HG03521 (cell line): ENCODE results near the gene OR52E5.

Source experiments
- ATAC-seq: cut with Tn5 transposase; IDR thresholded peaks from one replicate; pipeline ENCODE4 v1.9.1; 2021; ENCODE audit warnings: mild to moderate bottlenecking, moderate library complexity; ENCODE audit not compliant: unreplicated experiment

OR52E5 gene

GRCh38 chr11:5892908-5893307 lies at the start of gene OR52E5:
TSS of gene OR52E5 (plus strand) at chr11:5893208. CDS start at chr11:5900777, 7,569 bp downstream.
- no peak for ATAC-seq

- no peak for ATAC-seq
Observed at GRCh38 chr11:5846701-5847100, 46.3 kb upstream of the OR52E5 start.

DNA sequence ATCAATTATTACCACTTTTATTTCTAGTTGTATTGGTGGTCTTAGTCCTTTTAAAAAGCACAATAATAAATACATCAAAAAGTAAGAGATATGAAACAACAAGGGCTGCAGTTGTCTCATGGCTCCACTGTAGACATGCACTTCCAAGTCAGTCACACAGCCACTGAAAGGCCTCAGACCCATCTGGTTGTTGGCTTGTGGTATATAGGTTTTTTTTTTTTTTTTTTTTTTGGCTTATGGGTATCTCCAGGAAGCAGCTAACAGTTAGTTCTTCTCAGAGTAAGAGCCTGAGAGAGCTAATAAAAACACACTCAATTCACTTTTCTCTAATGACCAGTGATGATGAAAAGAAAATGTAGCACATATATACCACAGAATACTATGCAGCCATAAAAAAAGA lies 45.3 kb upstream of the OR52E5 start:
- no peak for ATAC-seq

DNA sequence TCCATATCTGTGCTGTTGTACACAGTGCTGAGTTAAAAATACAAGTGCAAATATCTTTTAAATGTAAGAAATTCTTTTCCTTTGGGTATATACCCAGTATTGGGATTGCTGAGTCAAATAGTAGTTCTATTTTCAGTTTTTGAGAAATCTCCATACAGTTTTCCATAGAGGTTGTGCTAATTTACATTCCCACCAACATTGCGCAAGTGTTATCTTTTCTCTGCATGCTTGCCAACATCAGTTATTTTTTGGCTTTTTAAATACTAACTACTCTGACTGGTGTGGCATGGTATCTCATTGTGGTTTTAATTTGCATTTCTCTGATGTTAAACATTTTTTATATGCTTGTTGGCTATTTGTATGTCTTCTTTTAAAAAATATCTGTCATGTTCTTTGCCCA lies 42.0 kb upstream of the OR52E5 start:
- no peak for ATAC-seq

GRCh38 chr11:5857590-5857989 lies 35.4 kb upstream of the OR52E5 start, which contains the start of gene OR52E8:
TSS of gene OR52E8 (minus strand) at chr11:5857690. CDS start at chr11:5857690, 0 bp downstream.
- no peak for ATAC-seq

DNA sequence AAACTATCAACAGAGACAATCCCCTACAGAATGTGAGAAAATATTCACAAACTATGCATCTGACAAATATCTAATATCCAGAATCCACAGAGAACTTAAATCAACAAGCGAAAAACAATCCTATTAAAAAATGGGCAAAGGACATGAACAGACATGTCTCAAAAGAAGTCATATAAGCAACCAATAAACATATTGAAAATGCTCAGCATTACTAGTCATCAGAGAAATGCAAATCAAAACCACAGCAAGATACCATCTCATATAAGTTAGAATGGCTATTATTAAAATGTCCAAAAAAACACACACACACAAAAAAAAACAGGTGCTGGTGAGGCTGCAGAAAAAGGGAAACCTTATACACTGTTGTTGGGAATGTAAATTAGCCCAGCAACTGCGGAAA lies 27.2 kb upstream of the OR52E5 start:
- no peak for ATAC-seq

- ATAC-seq: no peak
Observed at GRCh38 chr11:5878564-5878963, 14.4 kb upstream of the OR52E5 start.

DNA sequence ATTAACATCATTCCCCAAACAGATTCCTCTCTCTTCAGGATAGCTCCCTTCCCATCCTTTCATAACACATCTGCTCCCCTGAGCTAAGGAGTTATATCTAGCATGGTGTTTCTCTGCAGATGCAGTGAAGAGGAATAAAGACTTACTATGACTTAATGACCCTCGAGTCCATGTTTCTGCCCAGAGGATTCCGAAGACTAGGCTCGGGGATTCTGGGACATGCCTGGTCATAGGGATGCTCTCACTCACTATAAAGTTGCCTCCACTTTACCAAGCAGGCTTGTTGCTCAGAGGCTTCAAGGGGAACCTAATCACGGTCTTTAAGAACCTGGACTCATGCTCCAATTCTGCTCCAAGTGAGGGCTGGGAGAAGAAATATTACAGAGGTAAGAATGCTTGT lies 12.7 kb upstream of the OR52E5 start, which contains the start of gene OR52E4:
Gene OR52E4, plus strand, starts transcription at position 301 of the 400 bp plus-strand sequence. CDS start 3,664 bp downstream, outside the sequence.
- no peak for ATAC-seq

GRCh38 chr11:5881756-5882155 lies 11.3 kb upstream of the OR52E5 start:
- no peak for ATAC-seq

GRCh38 chr11:5887172-5887571 lies 5.8 kb upstream of the OR52E5 start:
- ATAC-seq: no peak

GRCh38 chr11:5887661-5888060 lies 5.3 kb upstream of the OR52E5 start:
- ATAC-seq: no peak

GRCh38 chr11:5891216-5891800 lies 1.7 kb upstream of the OR52E5 start:
- ATAC-seq: no peak

GRCh38 chr11:5899534-5899933 lies 6.5 kb downstream of the OR52E5 start:
- ATAC-seq: no peak

DNA sequence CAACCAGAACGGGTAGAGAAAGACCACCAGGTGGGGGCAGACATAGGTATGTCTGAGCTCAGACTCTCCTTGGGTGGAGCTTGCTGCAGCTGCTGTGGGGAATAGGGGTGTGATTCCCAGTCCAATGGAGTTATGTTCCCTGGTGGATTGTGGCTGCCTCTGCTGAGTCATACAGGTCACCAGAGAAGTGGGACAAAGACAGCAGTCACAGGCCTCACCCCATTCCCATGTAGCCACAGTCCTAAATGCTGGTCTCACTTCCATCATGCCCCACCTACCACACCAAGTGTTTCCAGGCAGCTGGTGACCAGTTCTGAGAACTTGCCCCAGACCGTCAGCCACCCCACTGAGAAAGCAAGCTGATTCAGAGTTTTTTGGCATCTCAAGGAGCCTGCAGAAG lies 17.5 kb downstream of the OR52E5 start:
- no peak for ATAC-seq

- peak; percentile 48 for ATAC-seq
Observed at GRCh38 chr11:5922749-5923426, 29.9 kb downstream of the OR52E5 start.

DNA sequence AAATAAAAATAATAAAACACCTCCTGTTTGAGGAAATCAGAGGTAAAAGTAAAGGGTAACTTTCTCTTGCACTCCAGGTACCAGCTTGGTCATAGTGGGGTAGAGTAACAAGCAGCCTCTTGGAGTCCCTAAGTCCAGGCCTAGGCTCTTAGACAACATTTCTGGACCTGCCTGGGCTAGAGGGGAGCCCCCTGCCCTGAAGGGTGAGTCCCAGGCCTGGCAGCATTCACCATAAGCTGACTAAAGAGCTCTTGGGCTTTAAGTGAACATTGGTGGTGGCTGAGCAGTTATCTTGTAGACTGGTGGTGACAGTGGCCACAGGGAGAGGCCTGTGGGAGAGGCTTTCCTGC lies 30.4 kb downstream of the OR52E5 start:
- no peak for ATAC-seq

GRCh38 chr11:5923794-5924193 lies 30.8 kb downstream of the OR52E5 start:
- ATAC-seq: no peak

GRCh38 chr11:5928271-5928670 lies 35.3 kb downstream of the OR52E5 start:
- ATAC-seq: no peak

- no peak for ATAC-seq
Observed at GRCh38 chr11:5928811-5929210, 35.8 kb downstream of the OR52E5 start.

DNA sequence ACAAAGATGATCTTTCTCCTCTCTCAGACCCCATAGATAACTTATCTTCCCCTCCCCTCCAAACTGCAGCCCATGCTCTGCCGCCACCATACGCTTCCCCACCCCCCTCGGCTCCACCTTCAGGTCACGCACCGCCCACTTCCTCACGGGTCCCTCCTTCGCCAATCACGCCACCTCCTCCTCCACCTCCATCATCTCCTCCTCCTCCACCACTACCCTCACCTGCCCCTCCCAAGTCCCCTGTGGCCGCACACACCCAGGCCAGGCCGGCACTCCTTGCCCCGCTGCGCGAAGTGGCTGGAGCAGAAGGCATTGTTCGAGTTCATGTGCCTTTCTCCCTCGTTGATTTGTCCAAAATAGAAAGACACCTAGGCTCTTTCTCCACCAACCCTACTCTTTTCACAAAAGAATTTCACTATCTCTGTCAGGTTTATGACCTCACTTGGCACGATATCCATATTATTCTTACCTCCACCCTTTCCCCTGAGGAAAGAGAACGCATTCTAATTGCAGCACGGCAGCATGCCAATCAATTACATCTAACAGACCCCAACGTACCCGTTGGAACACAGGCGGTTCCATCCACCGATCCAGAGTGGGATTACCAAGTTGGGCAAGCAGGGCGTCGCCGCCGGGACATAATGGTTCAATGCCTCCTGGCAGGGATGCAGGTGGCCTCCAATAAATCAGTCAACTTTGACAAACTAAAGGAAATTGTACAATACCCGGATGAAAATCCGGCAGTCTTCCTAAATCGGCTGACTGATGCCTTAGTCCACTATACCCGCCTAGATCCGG lies 36.8 kb downstream of the OR52E5 start:
- ATAC-seq: no peak

DNA sequence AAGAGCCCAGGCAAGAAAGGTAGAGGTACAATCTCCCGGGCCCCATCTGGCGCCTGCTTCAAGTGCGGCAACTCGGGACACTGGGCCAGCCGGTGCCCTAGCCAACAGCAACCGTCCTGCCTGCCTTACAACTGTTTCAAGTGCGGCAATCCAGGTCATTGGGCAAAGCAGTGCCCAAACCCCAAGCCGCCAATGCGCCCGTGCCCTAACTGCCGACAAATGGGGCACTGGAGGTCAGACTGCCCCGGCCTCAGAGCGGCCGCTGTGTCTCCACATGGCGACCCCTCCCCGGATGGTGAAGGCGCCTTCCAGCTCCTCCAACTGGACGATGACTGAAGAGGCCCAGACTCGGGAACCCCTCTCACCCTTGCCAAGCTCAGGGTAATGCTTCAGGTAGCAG lies 37.6 kb downstream of the OR52E5 start:
- no peak for ATAC-seq

DNA sequence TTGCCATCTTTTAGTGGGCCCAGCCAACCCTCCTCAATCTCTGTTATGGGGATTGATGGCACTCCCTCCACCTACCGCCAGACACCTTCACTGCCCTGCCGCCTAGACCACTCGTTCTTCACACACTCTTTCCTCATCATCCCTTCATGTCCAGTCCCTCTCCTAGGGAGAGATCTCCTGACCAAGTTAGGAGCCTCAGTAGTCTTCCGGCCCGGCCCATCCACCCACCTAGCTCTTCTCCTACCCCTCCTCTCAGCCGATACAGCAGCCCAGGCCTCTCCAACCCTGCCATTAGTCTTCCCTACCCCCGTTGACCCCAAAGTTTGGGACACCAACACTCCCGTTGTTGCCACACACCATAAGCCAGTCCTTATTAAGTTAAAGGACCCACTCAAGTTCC lies 38.1 kb downstream of the OR52E5 start:
- ATAC-seq: no peak
